Ishikawa (cell line): ENCODE measurements around the gene COL16A1.

Source experiments
- RAD21 ChIP-seq: IDR thresholded peaks from 2 replicates; pipeline ENCODE4 v1.6.1; 2012; ENCODE audit warnings: low read depth
- TEAD4 ChIP-seq: IDR thresholded peaks from 2 replicates; pipeline ENCODE4 v1.6.1; 2012
- TF ChIP-seq, protein P1 (sequence below): IDR thresholded peaks from 2 replicates; pipeline ENCODE4 v1.6.1; 2012; ENCODE audit warnings: low read depth, mild to moderate bottlenecking
- TF ChIP-seq, protein P2 (sequence below): IDR thresholded peaks from 2 replicates; pipeline ENCODE4 v1.6.1; 2012

DNA sequence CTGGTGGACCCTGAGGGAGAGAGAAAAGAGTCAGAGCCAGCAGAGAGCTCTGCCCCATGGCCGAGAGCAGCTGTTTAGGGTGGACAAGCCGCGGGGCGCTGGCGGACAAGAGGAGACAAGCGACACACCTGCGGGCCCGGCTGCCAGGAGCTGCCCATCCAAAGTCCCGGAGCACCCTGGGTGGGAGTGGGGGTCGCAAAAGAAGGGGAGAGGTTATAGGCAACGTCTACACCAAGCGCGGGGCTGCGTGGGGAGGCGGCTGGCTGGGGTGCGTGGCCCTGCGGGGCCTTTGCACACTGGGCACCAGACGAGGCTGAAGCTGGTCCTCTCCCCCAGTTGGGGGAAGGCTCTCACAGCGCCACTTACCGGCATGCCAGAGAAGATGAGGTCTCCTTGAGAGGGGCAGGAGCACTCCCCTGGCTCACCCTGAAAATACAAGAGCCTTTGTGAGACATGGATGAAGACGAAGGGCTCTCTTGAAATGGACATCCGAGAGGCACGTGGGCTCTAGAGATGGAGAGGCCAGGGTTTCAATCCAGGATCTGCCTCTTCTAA, 24.1 kb downstream of the COL16A1 start:
- TF ChIP-seq, protein P1, sequence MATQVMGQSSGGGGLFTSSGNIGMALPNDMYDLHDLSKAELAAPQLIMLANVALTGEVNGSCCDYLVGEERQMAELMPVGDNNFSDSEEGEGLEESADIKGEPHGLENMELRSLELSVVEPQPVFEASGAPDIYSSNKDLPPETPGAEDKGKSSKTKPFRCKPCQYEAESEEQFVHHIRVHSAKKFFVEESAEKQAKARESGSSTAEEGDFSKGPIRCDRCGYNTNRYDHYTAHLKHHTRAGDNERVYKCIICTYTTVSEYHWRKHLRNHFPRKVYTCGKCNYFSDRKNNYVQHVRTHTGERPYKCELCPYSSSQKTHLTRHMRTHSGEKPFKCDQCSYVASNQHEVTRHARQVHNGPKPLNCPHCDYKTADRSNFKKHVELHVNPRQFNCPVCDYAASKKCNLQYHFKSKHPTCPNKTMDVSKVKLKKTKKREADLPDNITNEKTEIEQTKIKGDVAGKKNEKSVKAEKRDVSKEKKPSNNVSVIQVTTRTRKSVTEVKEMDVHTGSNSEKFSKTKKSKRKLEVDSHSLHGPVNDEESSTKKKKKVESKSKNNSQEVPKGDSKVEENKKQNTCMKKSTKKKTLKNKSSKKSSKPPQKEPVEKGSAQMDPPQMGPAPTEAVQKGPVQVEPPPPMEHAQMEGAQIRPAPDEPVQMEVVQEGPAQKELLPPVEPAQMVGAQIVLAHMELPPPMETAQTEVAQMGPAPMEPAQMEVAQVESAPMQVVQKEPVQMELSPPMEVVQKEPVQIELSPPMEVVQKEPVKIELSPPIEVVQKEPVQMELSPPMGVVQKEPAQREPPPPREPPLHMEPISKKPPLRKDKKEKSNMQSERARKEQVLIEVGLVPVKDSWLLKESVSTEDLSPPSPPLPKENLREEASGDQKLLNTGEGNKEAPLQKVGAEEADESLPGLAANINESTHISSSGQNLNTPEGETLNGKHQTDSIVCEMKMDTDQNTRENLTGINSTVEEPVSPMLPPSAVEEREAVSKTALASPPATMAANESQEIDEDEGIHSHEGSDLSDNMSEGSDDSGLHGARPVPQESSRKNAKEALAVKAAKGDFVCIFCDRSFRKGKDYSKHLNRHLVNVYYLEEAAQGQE: no peak
- TF ChIP-seq RAD21 (no peak), TEAD4 (no peak)
- TF ChIP-seq, protein P2, sequence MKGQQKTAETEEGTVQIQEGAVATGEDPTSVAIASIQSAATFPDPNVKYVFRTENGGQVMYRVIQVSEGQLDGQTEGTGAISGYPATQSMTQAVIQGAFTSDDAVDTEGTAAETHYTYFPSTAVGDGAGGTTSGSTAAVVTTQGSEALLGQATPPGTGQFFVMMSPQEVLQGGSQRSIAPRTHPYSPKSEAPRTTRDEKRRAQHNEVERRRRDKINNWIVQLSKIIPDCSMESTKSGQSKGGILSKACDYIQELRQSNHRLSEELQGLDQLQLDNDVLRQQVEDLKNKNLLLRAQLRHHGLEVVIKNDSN: no peak
